Cerebellar cortex (tissue), 1 donor: ENCODE data around the gene MCRIP1.
"Not testable (repeated sequence)": the region's sequence is repeated elsewhere in the genome, so short reads cannot be mapped to it uniquely, and the experiment has no call there.

Source experiments
- DNase-seq: peaks from one replicate; pipeline ENCODE4 v3.0.0-alpha.2; 2015; ENCODE audit warnings: low spot score

The MCRIP1 gene

GRCh38 chr17:81840826-81841778, 8.0 kb upstream of the MCRIP1 start:
- no peak for DNase-seq

- not testable (repeated sequence) for DNase-seq
These were observed 7.0 kb upstream of the MCRIP1 start for GRCh38 chr17:81840059-81840458.

DNA sequence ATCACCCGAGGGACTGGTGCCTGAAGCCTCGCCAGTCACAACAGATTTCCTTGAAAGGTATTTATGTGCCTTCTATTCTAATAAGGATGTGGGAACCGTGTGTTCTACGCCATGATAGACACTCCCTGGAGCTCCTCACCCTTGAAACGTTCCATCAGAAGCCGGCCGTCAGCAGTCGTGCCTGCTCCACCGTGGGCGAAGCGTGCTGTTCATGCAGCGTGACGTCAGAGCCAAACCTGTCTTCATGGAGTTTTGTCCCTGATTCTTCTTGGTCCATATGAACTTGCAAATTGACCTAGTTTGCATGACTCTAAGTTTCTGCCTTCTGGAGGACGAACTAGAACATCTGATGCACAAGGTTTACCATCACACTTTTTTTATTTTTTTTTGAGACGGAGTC, 6.2 kb upstream of the MCRIP1 start:
- no peak for DNase-seq

- DNase-seq: no peak
These were observed 5.7 kb upstream of the MCRIP1 start for GRCh38 chr17:81838753-81839255.

DNA sequence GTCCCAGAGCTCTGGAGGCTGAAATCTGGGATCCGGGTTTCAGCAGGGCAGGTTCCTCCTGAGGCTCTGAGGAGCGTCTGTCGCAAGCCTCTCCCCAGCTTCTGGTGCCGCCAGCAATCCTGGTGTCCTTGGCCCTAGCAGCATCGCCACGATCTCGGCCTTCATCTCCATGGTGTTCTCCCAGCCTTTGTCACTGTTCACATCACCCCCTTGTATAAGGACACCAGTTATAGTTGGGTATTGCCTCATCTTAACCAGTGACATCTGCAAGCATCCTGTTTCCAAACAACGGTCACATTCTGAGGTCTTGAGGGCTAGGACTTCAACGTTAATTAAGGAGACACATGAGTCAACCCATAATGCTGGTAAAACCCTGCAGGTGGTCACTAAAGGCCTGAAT, 4.5 kb upstream of the MCRIP1 start:
- no peak for DNase-seq

DNA sequence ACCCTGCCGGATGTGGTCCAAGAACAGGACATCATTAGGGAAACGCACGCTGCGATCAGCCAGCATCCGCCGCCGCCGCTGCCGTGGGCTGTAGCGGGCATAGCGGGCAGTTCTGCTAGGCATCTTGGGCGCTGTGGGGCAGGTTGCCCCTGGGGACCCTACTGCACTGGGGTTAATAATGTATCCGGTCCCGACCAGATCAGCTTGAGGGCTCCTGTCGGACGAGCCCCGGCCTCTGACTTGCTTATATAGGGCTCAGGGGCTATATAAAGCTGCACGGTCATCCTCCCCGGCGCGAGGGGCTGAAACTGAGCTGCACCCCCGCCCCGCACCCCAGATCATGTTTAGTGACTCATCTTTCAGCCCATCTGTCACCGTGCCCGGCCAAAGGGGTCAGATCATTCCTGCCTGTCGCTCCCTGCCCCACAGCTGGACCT, 1.8 kb upstream of the MCRIP1 start, which contains the start of gene PPP1R27:
Gene PPP1R27 (minus strand): TSS at position 220 of the 437 bp plus-strand sequence. CDS start 97 bp downstream, at position 123.
- no peak for DNase-seq

DNA sequence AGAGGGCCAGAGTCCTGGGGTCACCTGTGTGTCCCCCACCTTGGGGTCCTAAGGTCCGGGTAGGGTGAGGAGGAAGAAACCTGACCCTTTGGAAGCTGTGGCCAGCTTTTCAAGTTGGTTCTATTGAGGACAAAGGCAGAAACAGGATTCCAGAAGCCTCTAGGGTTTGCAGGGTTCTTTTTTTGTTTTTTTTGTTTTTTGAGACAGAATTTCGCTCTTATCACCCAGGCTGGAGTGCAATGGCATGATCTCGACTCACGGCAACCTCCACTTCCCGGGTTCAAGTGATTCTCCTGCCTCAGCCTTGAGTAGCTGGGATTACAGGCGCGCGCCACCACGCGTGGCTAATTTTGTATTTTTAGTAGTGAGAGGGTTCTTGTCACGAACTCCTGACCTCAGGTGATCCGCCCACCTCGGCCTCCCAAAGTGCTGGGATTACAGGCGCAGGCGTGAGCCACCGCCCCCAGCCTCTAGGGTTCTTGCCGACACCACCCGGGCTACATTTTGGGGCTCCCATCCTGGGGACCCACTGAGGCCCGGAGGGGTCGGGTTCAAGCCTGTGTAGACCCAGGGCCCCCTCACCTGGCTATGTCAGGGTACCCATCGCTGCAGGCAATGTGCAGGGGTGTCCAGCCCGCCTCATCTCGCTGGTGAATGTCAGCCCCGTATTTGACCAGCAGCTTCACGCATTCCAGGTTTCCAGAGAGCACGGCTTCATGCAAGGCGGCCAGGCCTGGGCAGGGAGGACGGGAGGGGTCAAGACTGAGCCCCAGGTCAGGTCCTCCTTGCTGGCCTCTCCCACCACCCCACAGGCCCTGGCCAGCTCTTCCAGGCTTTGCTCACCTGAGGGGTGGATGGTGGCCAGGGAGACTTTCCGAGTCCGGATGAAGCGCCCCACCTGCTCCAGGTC, 1.1 kb upstream of the MCRIP1 start:
- DNase-seq: no peak

DNA sequence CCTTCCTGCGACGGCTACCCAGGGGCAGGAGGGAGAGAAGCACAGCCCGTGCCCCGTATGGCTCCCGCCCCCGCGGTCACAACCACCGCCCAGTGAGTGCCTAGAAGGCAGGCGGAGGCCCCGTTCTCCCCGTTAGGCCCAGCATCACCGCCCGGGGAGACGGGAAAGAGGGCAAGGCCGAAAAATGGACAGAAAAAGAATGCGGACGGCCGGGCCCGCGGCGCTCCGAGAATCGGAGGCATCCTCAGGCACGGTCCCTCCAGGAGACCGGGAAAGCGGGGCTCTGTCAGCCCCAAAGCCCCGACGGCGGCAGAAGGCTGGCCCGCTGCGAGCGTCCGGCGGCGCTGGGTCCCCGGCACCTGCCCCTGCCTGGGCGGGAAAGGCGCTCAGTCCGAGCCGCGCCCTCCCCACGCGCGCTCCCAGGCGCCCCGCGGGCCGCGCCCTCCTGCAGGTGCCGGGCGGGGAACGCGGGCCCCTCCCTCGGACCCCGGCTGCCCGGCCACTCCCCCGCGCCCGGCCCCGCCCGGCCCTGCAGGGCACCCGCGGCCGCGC, 407 bp downstream of the MCRIP1 start:
- no peak for DNase-seq

DNA sequence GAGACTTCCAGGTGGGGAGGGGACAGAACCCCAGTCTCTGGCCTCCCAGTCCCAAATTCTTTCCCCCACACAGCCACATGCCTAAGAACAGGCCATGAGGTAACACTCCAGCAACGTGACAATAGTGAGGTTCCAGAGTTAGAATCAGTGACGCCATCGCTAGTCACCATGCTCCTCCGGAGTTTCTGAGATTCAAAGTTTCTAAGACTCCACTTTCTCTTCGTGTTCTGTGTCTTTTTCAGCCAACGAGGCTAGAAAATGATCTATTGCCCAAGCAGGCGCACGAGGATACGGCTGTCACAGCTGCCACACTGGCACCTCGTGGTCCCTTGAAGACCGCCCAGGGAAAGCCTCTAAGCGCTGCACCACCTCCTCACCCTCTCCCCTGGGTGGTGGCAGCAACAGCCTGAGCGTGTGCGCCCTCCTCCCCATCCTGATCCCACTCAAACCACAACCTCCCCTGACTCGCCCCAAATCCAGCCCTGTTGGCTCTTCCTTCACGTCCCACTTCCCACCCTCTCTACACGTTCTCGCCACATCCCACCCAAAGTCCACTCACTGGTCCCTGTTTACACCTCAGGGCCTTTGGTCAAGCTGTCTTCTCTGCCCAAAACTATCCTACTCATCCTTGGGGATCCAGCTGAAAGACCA, 1.0 kb downstream of the MCRIP1 start:
- DNase-seq: no peak

DNA sequence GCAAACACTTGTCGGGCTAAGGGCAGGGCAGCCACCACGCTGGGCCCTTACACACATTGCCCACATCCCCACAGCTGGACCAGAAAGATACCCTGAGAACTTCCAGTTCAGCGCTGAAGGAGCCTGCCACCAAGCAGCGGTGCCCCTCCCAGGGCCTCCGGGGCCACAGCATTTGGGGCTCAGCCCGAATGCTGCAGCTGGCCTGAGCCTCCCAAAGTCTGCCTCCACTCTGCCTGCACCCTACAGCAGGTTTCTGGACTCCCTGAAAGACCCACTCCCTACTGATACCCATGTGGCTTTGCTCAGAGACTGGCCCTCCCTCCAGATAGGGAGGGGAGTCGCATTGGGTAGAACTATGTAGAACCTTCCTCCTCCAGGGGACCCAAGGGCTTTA, 1.5 kb downstream of the MCRIP1 start:
- DNase-seq: no peak

GRCh38 chr17:81829858-81830257, 3.2 kb downstream of the MCRIP1 start:
- DNase-seq: no peak

DNA sequence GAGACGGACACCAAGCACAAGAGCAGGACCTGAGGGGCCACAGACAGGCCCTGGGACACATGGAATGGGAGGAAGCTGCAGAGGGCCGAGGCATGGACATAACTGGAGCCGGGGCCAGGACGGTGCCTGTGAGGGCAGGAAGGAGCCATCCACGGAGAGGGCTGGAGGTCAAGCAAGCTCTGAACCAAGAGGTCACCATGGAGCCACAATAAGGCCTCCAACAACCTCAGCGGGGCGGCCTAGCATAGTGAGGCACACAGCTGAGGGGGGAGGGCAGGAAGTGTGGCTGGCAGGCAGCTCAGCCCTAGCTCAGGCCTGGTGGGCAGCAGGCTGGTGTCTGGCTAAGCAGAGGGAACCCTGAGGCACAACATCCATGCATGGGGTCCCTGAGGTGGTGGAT, 4.4 kb downstream of the MCRIP1 start:
- no peak for DNase-seq

GRCh38 chr17:81825841-81826466, 7.1 kb downstream of the MCRIP1 start:
- no peak for DNase-seq

GRCh38 chr17:81824595-81824994, 8.5 kb downstream of the MCRIP1 start:
- DNase-seq: no peak

DNA sequence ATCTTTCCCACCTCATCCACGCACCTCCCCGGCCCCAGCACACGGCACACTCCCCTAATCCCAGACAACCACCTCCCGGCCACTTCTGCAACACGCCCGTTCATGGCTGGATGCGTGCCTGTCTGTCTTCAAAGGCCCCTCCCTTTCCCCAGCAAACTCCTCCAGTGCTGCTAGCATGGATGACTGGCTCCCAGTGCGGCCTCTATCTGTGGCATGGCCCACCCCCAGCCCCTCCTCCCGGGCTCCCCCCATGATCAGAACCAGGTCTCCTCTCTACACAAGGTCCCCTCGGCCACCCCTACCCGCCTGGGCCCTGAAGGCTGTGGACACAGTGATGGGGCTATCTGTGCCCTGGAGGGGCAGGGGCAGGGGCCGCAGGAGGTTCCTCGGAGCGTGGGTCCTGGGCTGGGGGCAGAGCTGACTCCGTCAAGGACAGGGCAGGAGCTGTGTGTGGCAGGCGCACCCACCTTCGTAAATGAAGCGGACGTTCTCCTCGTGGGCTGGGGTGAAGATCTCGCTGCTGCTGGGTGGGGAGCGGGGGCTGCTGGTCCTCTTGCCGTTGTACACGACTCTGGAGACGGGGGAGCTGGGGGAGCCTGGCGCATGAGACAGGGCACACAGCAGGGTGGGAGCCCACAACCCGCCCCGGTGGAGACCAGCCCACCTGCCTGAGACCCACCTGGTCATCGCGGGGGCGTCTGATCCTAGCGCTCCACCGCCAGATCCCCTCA, 9.1 kb downstream of the MCRIP1 start:
- no peak for DNase-seq

GRCh38 chr17:81822996-81823819, 9.9 kb downstream of the MCRIP1 start:
- no peak for DNase-seq

- no peak for DNase-seq
These were observed 10.8 kb downstream of the MCRIP1 start for GRCh38 chr17:81822312-81822637.

DNA sequence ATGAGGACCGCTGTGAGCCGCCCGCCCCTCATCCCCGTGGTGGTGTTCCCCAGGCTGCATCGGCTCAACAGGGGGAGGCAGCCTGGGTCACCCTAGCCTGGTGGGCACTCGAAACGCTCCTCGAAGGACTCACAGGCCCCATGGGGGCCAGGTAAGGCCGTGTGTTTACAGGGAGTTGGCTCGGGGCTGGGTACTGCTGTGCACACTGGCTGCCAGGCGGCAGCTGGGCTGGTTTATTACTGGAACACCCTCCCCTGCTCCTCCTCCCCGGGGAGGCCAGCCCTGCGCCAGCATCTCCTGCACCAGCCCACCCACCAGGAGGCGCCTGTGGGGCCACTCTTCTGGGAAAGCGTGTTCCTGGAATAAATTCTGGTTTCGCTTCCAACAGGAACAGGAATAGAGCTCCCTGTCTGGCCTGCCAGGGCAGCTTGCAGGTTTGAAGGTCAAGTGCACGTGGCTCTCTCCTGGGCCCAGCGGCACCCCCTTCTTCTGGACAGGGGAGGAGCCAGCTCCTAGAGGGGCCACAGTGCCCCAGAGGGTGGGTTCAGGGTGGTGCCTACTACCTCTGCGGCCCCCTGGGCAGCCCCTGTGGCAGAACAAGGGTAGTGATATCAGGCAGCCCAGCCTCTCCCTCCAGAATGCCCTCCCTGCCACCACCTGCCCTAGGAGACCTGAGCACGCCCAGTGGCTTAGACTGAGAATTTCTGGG, 11.3 kb downstream of the MCRIP1 start:
- DNase-seq: peak; percentile 44

- DNase-seq: no peak
These were observed 11.9 kb downstream of the MCRIP1 start for GRCh38 chr17:81821147-81821546.
